Activated CD4-positive, alpha-beta T cell treated with anti-CD3 and anti-CD28 coated beads, Interleukin-2, amount 50 U/mL, for 24 hours (primary cell): ENCODE results near the gene PLD1.
"Not testable (repeated sequence)": the region's sequence is repeated elsewhere in the genome, so short reads cannot be mapped to it uniquely, and the experiment has no call there.

Experiments used
- DNase-seq, 2 donors: peaks; one replicate each; pipeline ENCODE4 v3.0.0-alpha.2; 2020; ENCODE audit warnings: low read depth in 1 of 2, low spot score in 1 of 2

PLD1 gene

DNA sequence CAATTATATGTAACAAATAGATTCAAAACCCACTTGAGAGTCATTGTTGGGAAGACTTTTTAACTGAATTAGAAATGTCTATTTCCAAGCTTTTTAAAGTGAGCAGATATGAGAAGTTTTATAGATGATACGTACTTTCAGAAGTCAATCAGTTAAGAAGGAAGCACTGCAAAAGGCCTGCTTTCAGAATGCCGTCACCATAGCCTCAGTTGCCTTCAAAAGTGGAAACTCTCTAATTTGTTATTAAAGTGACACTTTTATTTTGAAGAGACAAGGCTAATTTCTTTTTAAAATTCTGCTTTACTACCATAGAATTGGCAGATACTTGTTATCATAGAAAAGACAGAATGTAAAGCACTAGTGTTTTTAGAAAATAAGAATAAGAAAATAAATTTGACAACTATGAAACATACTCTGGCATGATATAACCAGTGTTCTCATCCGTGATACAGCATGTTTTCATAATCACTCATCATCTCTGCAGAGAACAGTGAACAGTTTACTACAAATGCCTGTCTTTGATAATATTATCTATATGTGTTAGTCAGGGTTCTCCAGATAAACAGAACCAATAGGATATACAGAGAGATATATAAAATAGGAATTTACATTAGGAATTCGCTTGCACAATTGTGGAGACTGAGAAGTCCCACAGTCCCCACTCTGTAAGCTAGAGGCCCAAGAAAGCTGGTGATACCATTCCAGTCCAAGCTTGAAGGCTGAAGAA is 7.0 kb upstream of the PLD1 start:
- no peak for DNase-seq

DNA sequence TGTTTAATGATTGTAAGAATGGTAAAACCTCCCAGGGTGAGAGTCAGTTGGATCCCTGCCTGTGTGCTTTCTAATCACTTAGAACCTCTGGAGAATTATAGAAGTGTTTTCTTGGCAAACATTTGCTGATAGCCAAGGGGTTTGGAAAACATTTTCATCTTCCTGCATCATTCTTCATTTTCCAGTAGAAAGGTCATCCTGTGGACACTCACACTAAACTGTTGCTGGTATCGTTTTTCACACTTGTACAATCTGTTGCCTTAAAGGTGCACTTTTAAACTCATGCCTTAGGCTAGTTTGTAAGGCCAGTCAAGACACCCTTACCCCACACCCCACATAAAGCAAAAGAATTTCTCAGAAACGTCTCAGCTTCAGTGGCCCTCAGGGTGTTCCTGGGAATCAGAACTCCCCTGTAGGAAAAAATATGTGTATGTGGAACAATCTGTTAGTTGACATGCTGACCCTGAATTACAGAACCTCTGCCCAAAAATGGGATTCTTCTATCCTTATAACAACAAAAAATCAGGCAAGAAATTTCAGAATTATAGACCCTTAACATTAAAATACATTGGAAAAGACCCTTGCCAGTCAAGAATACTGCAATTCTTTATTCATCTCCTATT is 5.8 kb upstream of the PLD1 start:
- no peak for DNase-seq

DNA sequence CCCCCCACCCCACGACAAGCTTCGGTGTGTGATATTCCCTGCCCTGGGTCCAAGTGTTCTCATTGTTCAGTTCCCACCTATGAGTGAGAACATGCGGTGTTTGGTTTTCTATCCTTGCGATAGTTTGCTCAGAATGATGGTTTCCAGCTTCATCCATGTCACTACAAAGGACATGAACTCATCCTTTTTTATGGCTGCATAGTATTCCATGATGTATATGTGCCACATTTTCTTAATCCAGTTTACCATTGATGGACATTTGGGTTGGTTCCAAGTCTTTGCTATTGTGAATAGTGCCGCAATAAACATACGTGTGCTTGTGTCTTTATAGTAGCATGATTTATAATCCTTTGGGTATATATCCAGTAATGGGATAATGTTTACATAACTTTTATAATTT is 4.4 kb upstream of the PLD1 start:
- DNase-seq = not testable (repeated sequence)

GRCh38 chr3:171813897-171814460 is 3.7 kb upstream of the PLD1 start:
- peak in 1 of 2 donors; percentile 9 for DNase-seq

GRCh38 chr3:171813278-171813896 is 3.1 kb upstream of the PLD1 start:
- no peak for DNase-seq

DNA sequence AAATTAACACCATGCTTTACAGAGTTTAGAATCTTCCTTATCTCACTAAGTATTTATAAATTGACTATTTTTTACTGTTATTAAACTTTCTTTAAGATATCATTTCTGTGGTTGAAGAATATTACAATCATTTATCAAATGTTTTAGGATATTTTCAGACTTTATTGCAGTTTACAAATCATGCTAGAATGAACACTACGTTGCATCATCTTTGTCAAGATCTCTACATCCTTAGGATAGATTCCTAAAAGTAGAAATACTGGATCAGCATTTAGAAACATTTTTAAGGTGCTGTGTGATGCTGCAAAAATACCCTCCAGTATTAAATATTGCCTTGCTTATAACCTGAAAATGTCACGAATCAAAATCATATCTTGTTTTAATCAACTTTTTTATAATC is 2.5 kb upstream of the PLD1 start:
- no peak for DNase-seq

DNA sequence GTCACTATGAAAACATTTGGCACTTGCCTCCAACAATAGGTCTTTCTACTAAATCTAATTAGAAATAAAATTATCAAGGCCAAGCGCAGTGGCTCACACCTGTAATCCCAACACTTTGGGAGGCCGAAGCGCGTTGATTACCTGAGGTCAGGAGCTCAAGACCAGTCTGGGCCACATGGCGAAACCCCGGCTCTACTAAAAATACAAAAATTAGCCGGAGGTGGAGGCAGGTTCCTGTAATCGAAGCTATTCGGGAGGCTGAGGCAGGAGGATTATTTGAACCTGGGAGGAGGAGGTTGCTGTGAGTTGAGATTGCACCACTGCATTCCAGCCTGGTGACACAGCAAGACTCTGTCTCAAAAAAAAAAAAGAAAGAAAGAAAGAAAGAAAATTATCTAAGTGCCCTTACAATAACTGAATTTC is 1.6 kb upstream of the PLD1 start:
- DNase-seq = no peak

- DNase-seq = no peak
Measured at GRCh38 chr3:171811295-171811912, 1.1 kb upstream of the PLD1 start.

DNA sequence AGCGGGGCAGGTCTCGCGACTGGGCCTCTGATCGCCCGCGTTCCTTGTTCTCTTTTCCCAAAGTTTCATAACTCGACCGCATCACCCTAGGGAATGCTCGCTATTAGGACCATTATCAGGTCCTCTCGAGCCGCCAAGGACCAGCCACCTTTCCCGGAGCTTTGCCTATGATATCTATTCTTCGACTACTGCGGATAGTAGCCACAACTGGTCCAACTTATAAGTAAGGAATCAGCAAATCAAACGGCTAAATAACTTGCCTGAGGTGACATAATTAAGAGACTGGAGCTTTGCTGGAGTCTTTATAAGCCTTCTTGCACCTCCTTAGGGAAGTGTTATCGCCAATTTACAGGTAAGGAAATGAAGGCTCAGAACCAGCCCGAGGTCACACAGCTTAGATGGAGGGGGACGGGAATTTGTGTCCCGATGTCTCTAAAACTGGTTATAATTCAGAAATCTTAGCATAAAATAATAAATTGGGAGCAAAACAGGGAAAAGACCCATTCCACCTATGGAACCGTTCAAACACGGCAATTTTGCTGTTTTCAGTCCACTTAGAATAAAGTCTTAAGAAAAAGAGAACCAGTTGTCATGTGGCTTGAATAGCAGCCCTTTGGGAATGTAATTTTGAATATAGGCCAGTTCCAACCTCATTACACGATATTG is 479 bp upstream of the PLD1 start:
- no peak for DNase-seq

- DNase-seq = no peak
Measured at GRCh38 chr3:171809611-171809860, 747 bp downstream of the PLD1 start.

DNA sequence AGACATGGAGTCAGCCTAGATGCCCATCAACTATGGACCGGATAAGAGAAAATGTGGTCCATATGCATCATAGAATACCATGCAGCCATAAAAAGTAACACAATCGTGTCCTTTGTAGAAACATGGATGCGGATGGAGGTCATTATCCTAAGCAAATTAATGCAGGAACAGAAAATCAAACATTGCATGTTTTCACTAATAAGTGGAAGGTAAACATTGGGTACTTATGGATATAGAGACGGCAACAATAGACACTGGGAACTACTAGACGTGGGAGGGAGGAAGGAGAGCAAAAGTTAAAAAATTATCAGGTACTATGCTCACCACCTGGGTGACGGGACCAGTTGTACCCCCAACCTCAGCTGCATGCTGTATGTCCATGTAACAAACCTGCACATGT is 2.5 kb downstream of the PLD1 start:
- no peak for DNase-seq

- DNase-seq = no peak
Measured at GRCh38 chr3:171807129-171807675, 3.1 kb downstream of the PLD1 start.

- DNase-seq = no peak
Measured at GRCh38 chr3:171806200-171807128, 3.8 kb downstream of the PLD1 start.

GRCh38 chr3:171805687-171806086 is 4.6 kb downstream of the PLD1 start:
- DNase-seq = no peak

DNA sequence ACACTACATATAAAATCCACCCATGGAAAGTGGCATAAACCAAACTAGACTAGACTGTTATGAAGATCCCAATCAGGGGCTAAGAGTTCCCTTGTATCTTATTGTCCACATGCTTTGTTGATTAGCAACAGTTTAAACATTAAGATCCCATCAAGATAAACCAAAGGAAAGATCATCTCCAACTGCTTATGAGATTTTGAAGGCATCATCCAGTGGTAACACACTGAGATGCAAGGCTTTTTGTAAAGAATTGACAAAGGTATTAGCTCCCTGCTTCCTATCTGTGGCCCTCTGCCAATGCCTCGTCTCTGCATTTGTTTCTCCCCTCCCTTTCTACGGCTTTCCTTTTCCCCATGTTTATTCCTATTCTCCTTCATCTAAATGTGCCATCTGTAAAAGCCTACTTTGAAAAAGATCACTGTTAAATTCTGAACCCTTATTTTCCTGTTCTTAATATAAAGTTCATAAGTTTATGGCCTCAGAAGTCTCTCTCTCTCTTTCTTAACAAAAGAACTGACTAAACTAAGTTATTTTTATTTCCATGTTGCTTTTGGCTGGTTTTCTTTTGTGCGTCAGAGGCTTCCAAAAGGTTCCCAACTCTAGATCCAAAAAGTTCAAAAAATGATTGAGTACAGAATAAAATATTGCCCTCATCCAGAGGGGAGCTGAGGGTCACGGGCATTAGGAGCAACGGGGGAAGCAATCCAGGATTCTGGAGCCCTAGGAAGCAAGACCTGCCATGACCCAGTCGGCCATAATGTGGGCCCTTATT is 5.5 kb downstream of the PLD1 start:
- no peak for DNase-seq

- no peak for DNase-seq
Measured at GRCh38 chr3:171803044-171803443, 7.2 kb downstream of the PLD1 start.

DNA sequence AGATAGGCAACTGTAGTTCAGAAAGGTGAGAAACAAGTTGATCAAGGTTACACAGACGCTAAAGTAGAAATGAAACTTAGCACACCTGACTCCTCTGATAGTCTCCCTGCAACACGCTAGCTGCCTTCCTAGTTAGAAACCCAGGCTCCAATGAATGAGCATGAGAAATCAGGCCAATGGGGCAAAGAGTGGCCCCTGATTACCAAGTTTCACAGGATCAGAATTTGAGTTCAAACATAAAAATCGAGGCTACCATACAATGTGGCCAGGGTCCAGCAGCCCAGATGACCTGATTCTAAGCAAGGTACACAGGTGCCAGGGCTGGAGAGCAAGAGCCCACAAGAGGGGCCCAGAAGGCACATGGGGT is 7.7 kb downstream of the PLD1 start:
- DNase-seq = no peak

GRCh38 chr3:171801738-171802589 is 8.3 kb downstream of the PLD1 start:
- no peak for DNase-seq

GRCh38 chr3:171799501-171799900 is 10.8 kb downstream of the PLD1 start:
- no peak for DNase-seq
